ENCODE results near the gene CACNA1D.

CACNA1D gene

GRCh38 chr3:53800041-53800906 lies 305.9 kb downstream of the CACNA1D start:
- ChIA-PET POLR2A (ENCODE audit: low non-redundant PET) (no interaction called here), CTCF (no interaction called here)
- TF ChIP-seq, protein P1, sequence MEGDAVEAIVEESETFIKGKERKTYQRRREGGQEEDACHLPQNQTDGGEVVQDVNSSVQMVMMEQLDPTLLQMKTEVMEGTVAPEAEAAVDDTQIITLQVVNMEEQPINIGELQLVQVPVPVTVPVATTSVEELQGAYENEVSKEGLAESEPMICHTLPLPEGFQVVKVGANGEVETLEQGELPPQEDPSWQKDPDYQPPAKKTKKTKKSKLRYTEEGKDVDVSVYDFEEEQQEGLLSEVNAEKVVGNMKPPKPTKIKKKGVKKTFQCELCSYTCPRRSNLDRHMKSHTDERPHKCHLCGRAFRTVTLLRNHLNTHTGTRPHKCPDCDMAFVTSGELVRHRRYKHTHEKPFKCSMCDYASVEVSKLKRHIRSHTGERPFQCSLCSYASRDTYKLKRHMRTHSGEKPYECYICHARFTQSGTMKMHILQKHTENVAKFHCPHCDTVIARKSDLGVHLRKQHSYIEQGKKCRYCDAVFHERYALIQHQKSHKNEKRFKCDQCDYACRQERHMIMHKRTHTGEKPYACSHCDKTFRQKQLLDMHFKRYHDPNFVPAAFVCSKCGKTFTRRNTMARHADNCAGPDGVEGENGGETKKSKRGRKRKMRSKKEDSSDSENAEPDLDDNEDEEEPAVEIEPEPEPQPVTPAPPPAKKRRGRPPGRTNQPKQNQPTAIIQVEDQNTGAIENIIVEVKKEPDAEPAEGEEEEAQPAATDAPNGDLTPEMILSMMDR (conservative IDR thresholded peaks at IDR 0.05; ENCODE audit: low read depth), result no peak
- no peak overlapping the region for H3K27ac ChIP-seq
- DNase-seq (ENCODE audit: low spot score), result no peak

GRCh38 chr3:53801319-53801718 lies 306.9 kb downstream of the CACNA1D start:
- POLR2A ChIA-PET (ENCODE audit: low non-redundant PET), result no interaction called here
- CTCF ChIA-PET, result no interaction called here
- no peak overlapping the region for H3K27ac ChIP-seq
- TF ChIP-seq, protein P1 (conservative IDR thresholded peaks at IDR 0.05; ENCODE audit: low read depth), result no peak
- DNase-seq (ENCODE audit: low spot score), result no peak

GRCh38 chr3:53802256-53802880 lies 308.0 kb downstream of the CACNA1D start:
- no peak overlapping the region for H3K27ac ChIP-seq
- TF ChIP-seq, protein P1 (conservative IDR thresholded peaks at IDR 0.05; ENCODE audit: low read depth), result no peak
- POLR2A ChIA-PET (ENCODE audit: low non-redundant PET), result no interaction called here
- CTCF ChIA-PET, result no interaction called here
- no peak for DNase-seq (ENCODE audit: low spot score)

GRCh38 chr3:53803124-53803815 lies 308.9 kb downstream of the CACNA1D start:
- ChIA-PET POLR2A (ENCODE audit: low non-redundant PET) (no interaction called here), CTCF (no interaction called here)
- no peak overlapping the region for H3K27ac ChIP-seq
- TF ChIP-seq, protein P1 (conservative IDR thresholded peaks at IDR 0.05; ENCODE audit: low read depth), result no peak
- DNase-seq (ENCODE audit: low spot score), result no peak

DNA sequence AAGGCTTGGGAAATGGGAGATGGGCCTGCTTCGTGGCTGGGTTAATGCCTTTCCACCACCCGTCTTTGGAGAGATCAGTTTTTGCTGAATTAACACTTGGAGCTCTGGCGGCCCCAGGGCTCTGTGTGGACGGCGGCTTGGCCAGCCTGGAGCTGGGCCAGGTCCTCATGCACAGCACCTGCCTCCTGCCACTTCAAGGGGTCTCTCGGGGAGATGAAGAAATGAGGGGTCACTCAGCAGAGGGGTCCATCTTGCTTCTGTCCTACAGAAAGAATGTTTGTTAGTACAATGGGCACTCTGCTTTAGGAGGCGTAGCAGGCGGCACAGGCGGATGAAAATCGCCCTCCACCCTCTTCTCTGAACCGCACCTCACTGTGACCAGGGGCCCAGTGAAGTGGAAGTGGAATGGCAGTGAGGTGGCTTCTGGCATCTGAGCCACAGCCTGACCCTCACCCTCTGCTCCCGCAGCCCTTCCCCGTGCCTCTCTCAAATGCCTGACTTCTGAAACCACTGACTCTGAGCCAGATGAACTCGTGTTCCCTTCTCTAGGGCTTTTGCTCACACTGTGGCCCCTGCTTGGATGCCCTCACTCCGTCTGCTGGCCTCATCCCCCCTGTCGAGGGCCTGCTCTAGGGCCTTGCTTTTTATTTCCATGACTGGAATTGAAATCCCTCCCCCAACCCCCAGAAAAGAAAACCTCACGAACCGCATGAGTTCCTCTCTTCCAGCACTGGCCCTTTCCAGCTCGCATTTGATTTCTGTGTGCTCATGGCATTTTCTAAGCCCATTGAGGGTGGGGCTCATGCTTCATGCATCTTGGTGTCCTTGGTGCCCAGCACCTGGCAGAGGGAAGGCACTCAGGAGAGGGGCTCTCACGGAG lies 309.6 kb downstream of the CACNA1D start:
- ChIA-PET POLR2A (ENCODE audit: low non-redundant PET) (no interaction called here), CTCF (no interaction called here)
- DNase-seq (ENCODE audit: low spot score), result no peak
- no peak overlapping the region for H3K27ac ChIP-seq
- TF ChIP-seq, protein P1 (conservative IDR thresholded peaks at IDR 0.05; ENCODE audit: low read depth), result no peak

Data from RWPE1 (cell line).